NCI-H1436 treated with DMSO at 0.1 percent for 48 hours (cell line): ENCODE measurements around the gene ZBTB8OS.
"Not testable (repeated sequence)": the region's sequence is repeated elsewhere in the genome, so short reads cannot be mapped to it uniquely, and the experiment has no call there.

Experiments
- DNase-seq: peaks from one replicate; lab custom pipeline; 2025; lab: John Stamatoyannopoulos, UW

The ZBTB8OS gene

GRCh38 chr1:32650752-32651460 lies 556 bp upstream of the ZBTB8OS start, which contains the start of gene RBBP4:
Gene RBBP4 (plus strand): TSS chr1:32651208. CDS start chr1:32651307, 99 bp downstream.
- peak; percentile 83 for DNase-seq

GRCh38 chr1:32647308-32648134 lies 2.8 kb downstream of the ZBTB8OS start:
- no peak for DNase-seq

GRCh38 chr1:32644426-32644825 lies 5.9 kb downstream of the ZBTB8OS start:
- DNase-seq = no peak

- DNase-seq = not testable (repeated sequence)
These were observed 8.0 kb downstream of the ZBTB8OS start for GRCh38 chr1:32642292-32642827.

- DNase-seq = no peak
These were observed 10.8 kb downstream of the ZBTB8OS start for GRCh38 chr1:32639489-32640075.

GRCh38 chr1:32636914-32637645 lies 13.3 kb downstream of the ZBTB8OS start:
- no peak for DNase-seq

- DNase-seq = no peak
These were observed 14.7 kb downstream of the ZBTB8OS start for GRCh38 chr1:32635508-32636277.

- DNase-seq = no peak
These were observed 17.5 kb downstream of the ZBTB8OS start for GRCh38 chr1:32632829-32633228.

GRCh38 chr1:32630173-32630572 lies 20.2 kb downstream of the ZBTB8OS start:
- not testable (repeated sequence) for DNase-seq

- DNase-seq = no peak
These were observed 22.7 kb downstream of the ZBTB8OS start for GRCh38 chr1:32627596-32628162.

- no peak for DNase-seq
These were observed 24.2 kb downstream of the ZBTB8OS start for GRCh38 chr1:32626176-32626575.

- DNase-seq = no peak
These were observed 26.6 kb downstream of the ZBTB8OS start for GRCh38 chr1:32623775-32624174.

GRCh38 chr1:32622806-32623681 lies 27.3 kb downstream of the ZBTB8OS start:
- no peak for DNase-seq

GRCh38 chr1:32622205-32622604 lies 28.1 kb downstream of the ZBTB8OS start:
- no peak for DNase-seq

- no peak for DNase-seq
These were observed 30.5 kb downstream of the ZBTB8OS start for GRCh38 chr1:32619701-32620485.

GRCh38 chr1:32618673-32619221 lies 31.6 kb downstream of the ZBTB8OS start:
- DNase-seq = no peak

- no peak for DNase-seq
These were observed 36.9 kb downstream of the ZBTB8OS start for GRCh38 chr1:32613472-32613871.

GRCh38 chr1:32612189-32612881 lies 38.0 kb downstream of the ZBTB8OS start:
- peak; percentile 66 for DNase-seq
